Spleen (tissue), 11 donors: ENCODE measurements around the gene SPIRE1. TPM values are rescaled to one million over a fixed set of nuclear protein-coding genes. Genes with fewer than 3 reads are reported as not detected.

Experiments
- DNase-seq: peaks from one replicate; pipeline ENCODE4 v3.0.0-alpha.2; 2020
- H3K27ac ChIP-seq, 8 donors: fragments of 200-600 bp; sonication (generic) in 7 of 8; 1 replicate in 4 of 8; 2 replicates in 4 of 8; pipeline versions ENCODE4 v1.5.0 to v1.8.0; 2016 to 2021; ENCODE audit warnings: inconsistent platforms in 4 of 8, mild to moderate bottlenecking in 4 of 8, moderate library complexity in 1 of 8
- H3K27me3 ChIP-seq, 7 donors: fragments of 200-600 bp; sonication (generic) in 6 of 7; replicated peaks in 1 of 7; 1 replicate in 4 of 7; 2 replicates in 3 of 7; pipeline versions ENCODE4 v1.5.0 to v1.8.0; 2016 to 2021; ENCODE audit warnings: inconsistent platforms in 3 of 7, mild to moderate bottlenecking in 1 of 7
- H3K36me3 ChIP-seq, 6 donors: fragments of 200-600 bp; sonication (generic) in 5 of 6; 1 replicate in 4 of 6; 2 replicates in 2 of 6; pipeline versions ENCODE4 v1.5.0 to v1.8.0; 2016 to 2021; ENCODE audit warnings: inconsistent platforms in 2 of 6
- H3K4me1 ChIP-seq, 6 donors: fragments of 200-600 bp; sonication (generic) in 5 of 6; 1 replicate in 3 of 6; 2 replicates in 3 of 6; pipeline versions ENCODE4 v1.5.0 to v1.8.0; 2016 to 2021; ENCODE audit warnings: inconsistent platforms in 3 of 6
- H3K4me3 ChIP-seq, 8 donors: fragments of 200-600 bp; sonication (generic) in 7 of 8; 1 replicate in 4 of 8; 2 replicates in 4 of 8; pipeline versions ENCODE4 v1.5.0 to v1.8.0; 2016 to 2021; ENCODE audit warnings: inconsistent platforms in 4 of 8, mild to moderate bottlenecking in 4 of 8, moderate library complexity in 2 of 8
- H3K9me3 ChIP-seq, 8 donors: fragments of 200-600 bp; sonication (generic) in 7 of 8; 1 replicate in 4 of 8; 2 replicates in 4 of 8; pipeline versions ENCODE4 v1.5.0 to v1.8.0; 2016 to 2021; ENCODE audit warnings: inconsistent platforms in 4 of 8
- POLR2A ChIP-seq, 3 donors: fragments of 450-650 bp; IDR thresholded peaks; one replicate each; pipeline ENCODE4 v1.5.1; 2017; ENCODE audit warnings: antibody characterized with exemption in 3 of 3, mild to moderate bottlenecking in 1 of 3
- POLR2AphosphoS5 ChIP-seq, 3 donors: sonication (generic); formaldehyde crosslinking; IDR thresholded peaks; one replicate each; pipeline ENCODE4 v1.5.1; 2017; ENCODE audit warnings: antibody characterized with exemption in 3 of 3
- WGBS, 5 donors: extraction: QIAGEN DNeasy Blood & Tissue Kit in 3 of 5; methylation state at CpG; one replicate each; pipeline versions ENCODE4 v1.1.5 to v1.1.7; 2013 to 2018; 5-methylcytosine and 5-hydroxymethylcytosine counted together
- intact Hi-C: fragments of 100-400 bp; cut with DNase I; formaldehyde crosslinking; loops from one replicate; pipeline ENCODE4 v1.15.0; 2023; ENCODE audit warnings: low total_unique reads
- polyA plus RNA-seq, 3 donors: library from polyadenylated mRNA; stranded (reverse); fragments of 200-250 nt; gene quantifications; one replicate each; pipeline ENCODE4 v1.2.1, GENCODE V29; 2013
- total RNA-seq, 7 donors: library from RNA; depleted of rRNA in 3 of 7; stranded (reverse); fragments of >200 nt in 3 of 7; fragmentation: NEBNext Ultra II Directional in 4 of 7; extraction: Animal tissue kit (Norgen Biotek cat#: 25700) in 4 of 7; gene quantifications; one replicate each; pipeline versions ENCODE4 v1.1.0 to v1.2.1, GENCODE V29; 2016 to 2021
- TF ChIP-seq, protein P1 (sequence below), 11 experiments: fragments of 200-600 bp in 7 of 11; fragments of 450-650 bp in 4 of 11; sonication (generic) in 4 of 11; IDR thresholded peaks in 8 of 11; conservative IDR thresholded peaks in 3 of 11; 1 replicate in 7 of 11; 2 replicates in 4 of 11; pipeline versions ENCODE4 v1.4.0 to v1.8.0; 2016 to 2021; ENCODE audit warnings: antibody characterized with exemption in 11 of 11, inconsistent platforms in 4 of 11, mild to moderate bottlenecking in 1 of 11
- donor health status: healthy with polysubstance abuse.
- donor health status: DM: no; HTN: no; CAD: no; lungs with moderate emphysema.
- donor health status: DM: no; HTN: no; CAD: no.
- donor health status: Bipolar disorder and iron deficiency.
- donor health status: healthy.
- donor health status: DM: no; HTN: no; CAD: no.
- donor health status: DM: yes; HTN: yes; CAD: no.

Gene SPIRE1
- total and polyA plus RNA-seq, 10 donors, result 1.4 to 19.4 (median 11.1) TPM

DNA sequence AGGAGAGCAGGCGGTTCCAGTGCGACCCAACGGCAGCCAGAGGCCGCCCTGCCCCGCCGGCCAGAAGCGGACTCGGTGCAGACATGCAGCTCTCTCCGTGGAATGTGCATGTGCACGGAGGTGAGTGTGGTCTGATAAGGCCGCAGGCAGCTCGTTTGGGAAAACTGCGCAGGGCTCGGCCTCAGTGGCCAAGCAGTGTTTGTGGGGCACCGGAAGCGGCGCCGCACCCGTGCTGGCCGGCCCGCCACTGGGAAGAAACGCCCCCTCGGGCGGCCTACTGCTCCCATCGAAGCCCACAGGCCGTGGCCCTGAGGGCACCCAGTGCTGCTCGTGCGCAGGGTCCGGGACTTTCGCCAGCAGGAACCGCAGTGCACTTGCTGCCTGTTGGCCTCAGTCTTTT, 225.0 kb downstream of the SPIRE1 start:
- no peaks in the 10 kb centered on the region for H3K9me3 ChIP-seq
- H3K4me1 ChIP-seq, result no peaks in the 10 kb centered on the region
- intact Hi-C loops, result no loop called here
- no peak overlapping the region for H3K4me3 ChIP-seq
- peak; percentile 72 for DNase-seq
- H3K27me3 ChIP-seq, result no peaks in the 10 kb centered on the region
- H3K36me3 ChIP-seq, result peaks cover 0 to 47% (median 3%) of the 10 kb centered on the region in 6 donors
- WGBS, 5 donors, result 94 to 99% (median 97%) methylated on average over 31 of the region's 31 CpGs
- TF ChIP-seq POLR2AphosphoS5 (IDR thresholded peaks at IDR 0.05), result no peak
- TF ChIP-seq, protein P1, sequence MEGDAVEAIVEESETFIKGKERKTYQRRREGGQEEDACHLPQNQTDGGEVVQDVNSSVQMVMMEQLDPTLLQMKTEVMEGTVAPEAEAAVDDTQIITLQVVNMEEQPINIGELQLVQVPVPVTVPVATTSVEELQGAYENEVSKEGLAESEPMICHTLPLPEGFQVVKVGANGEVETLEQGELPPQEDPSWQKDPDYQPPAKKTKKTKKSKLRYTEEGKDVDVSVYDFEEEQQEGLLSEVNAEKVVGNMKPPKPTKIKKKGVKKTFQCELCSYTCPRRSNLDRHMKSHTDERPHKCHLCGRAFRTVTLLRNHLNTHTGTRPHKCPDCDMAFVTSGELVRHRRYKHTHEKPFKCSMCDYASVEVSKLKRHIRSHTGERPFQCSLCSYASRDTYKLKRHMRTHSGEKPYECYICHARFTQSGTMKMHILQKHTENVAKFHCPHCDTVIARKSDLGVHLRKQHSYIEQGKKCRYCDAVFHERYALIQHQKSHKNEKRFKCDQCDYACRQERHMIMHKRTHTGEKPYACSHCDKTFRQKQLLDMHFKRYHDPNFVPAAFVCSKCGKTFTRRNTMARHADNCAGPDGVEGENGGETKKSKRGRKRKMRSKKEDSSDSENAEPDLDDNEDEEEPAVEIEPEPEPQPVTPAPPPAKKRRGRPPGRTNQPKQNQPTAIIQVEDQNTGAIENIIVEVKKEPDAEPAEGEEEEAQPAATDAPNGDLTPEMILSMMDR (IDR thresholded peaks at IDR 0.05 in 8 of 11, conservative IDR thresholded peaks at IDR 0.05 in 3 of 11), result no peak
- TF ChIP-seq POLR2A (IDR thresholded peaks at IDR 0.05), result no peak
- no peak overlapping the region for H3K27ac ChIP-seq

DNA sequence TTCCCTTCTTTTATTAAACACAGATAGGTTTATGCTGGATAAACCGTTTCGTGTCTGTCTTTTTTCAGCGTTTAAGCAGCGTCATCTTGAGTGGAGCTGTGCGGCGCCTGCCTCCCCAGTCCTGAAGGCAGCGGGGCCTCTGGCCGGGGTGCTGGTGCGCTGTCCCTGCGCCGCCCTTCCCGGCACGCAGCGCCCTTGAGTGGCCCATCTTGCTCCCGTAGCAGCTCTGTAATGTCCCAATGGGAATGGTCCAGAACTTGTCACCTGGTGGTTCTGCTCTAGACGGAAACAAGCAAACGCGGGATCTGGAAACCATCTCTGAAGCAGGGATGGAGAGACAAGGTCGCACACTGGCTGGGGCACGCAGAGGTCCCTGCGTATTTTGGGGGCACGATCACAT, 225.7 kb downstream of the SPIRE1 start:
- no peaks in the 10 kb centered on the region for H3K27me3 ChIP-seq
- intact Hi-C loops, result no loop called here
- no peak overlapping the region for H3K27ac ChIP-seq
- H3K4me1 ChIP-seq, result no peaks in the 10 kb centered on the region
- WGBS, 5 donors, result 94 to 99% (median 96%) methylated on average over 22 of the region's 22 CpGs
- no peak overlapping the region for H3K4me3 ChIP-seq
- TF ChIP-seq, protein P1 (IDR thresholded peaks at IDR 0.05 in 8 of 11, conservative IDR thresholded peaks at IDR 0.05 in 3 of 11), result no peak
- TF ChIP-seq POLR2AphosphoS5 (IDR thresholded peaks at IDR 0.05) (no peak), POLR2A (IDR thresholded peaks at IDR 0.05) (no peak)
- H3K36me3 ChIP-seq, result peaks cover 0 to 47% (median 3%) of the 10 kb centered on the region in 6 donors
- H3K9me3 ChIP-seq, result no peaks in the 10 kb centered on the region
- peak; percentile 59 for DNase-seq

DNA sequence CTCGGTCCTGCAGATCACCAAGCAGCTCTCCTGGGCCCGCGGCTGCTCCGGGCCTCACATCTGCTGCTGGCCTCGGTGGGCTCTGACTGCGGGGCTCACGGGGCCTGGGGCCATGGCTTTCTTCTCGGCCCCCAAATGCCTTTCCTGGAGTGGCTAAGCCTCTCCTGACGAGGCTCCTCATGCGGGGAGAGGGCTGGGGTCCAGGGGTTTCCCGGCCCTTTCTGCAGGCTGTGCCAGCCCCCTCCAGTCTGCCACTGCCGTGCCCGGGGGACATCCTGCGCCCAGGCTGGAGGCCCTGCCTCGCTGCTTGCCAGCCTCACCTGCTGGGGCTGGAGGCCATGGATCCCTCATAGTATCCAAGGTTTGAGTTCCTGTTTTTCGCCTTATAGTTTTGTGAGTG, 226.3 kb downstream of the SPIRE1 start:
- Histone ChIP-seq H3K27me3 (no peaks in the 10 kb centered on the region), H3K9me3 (no peaks in the 10 kb centered on the region), H3K4me1 (no peaks in the 10 kb centered on the region), H3K27ac (no peak overlapping the region), H3K36me3 (peaks cover 0 to 47% (median 3%) of the 10 kb centered on the region in 6 donors), H3K4me3 (no peak overlapping the region)
- TF ChIP-seq, protein P1 (IDR thresholded peaks at IDR 0.05 in 8 of 11, conservative IDR thresholded peaks at IDR 0.05 in 3 of 11), result no peak
- TF ChIP-seq POLR2AphosphoS5 (IDR thresholded peaks at IDR 0.05) (no peak), POLR2A (IDR thresholded peaks at IDR 0.05) (no peak)
- DNase-seq, result peak; percentile 64
- 91 to 98% (median 96%) methylated on average over 7 to 16 of the region's 16 CpGs for WGBS, 5 donors
- intact Hi-C loops, result no loop called here

DNA sequence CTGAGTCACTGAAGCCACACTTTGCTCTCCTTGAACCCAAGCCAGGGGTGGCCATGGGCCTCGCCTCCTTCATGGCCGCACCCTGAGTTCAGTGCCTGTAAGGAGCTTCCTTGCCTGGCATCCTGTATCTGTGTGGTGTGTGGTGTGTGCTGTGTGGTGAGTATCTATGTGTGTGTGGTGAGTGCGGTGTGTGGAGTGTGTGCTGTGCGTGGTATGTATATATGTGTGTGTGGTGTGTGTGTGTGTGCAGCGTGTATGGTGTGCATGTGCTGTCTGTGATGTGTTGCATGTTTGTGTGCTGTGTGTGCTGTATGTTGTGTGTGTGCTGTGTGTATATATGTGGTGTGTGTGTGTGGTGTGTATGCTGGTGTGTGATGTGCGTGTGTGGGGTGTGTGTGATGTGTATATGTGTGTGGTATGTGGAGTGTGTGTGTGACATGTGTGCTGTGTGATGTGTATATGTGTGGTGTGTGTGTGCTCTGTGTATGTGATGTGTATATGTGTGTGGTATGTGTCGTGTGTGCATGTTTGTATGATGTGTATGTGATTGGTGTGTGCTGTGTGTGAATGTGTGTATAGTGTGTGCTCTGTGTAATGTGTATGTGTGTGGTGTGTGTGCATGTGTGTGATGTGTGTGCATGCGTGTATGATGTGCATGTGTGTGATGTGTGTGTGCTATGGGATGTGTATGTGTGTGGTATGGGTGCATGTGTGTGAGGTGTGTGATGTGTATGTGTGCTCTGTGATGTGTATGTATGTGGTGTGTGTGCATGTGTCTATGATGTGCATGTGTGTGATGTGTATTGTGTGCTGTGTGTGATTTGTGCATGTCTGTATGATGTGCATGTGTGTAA, 227.5 kb downstream of the SPIRE1 start:
- H3K4me1 ChIP-seq, result no peaks in the 10 kb centered on the region
- intact Hi-C loops, result no loop called here
- TF ChIP-seq, protein P1 (IDR thresholded peaks at IDR 0.05 in 8 of 11, conservative IDR thresholded peaks at IDR 0.05 in 3 of 11), result no peak
- no peak for TF ChIP-seq POLR2AphosphoS5 (IDR thresholded peaks at IDR 0.05)
- TF ChIP-seq POLR2A (IDR thresholded peaks at IDR 0.05), result no peak
- no peaks in the 10 kb centered on the region for H3K27me3 ChIP-seq
- H3K36me3 ChIP-seq, result peaks cover 0 to 47% (median 3%) of the 10 kb centered on the region in 6 donors
- H3K27ac ChIP-seq, result no peak overlapping the region
- H3K4me3 ChIP-seq, result no peak overlapping the region
- WGBS, 5 donors, result 87 to 97% (median 88%) methylated on average over 7 to 8 of the region's 8 CpGs
- DNase-seq, result no peak
- no peaks in the 10 kb centered on the region for H3K9me3 ChIP-seq
